A549 (cell line): ENCODE data around the gene INKA2. TPM values are rescaled to one million over a fixed set of nuclear protein-coding genes. Genes with fewer than 3 reads are reported as not detected.

Source experiments
- CBX2 ChIP-seq: fragments of 200-600 bp; sonication (generic); IDR thresholded peaks from 2 replicates; pipeline ENCODE4 v1.6.1; 2016; ENCODE audit warnings: low read depth, mild to moderate bottlenecking, borderline replicate concordance
- CBX8 ChIP-seq: fragments of 200-600 bp; sonication (generic); IDR thresholded peaks from 2 replicates; pipeline ENCODE4 v1.6.1; 2016
- CEBPB ChIP-seq, 2 experiments: fragments of >200 bp in 1 of 2; sonication (Bioruptor Twin) in 1 of 2; formaldehyde crosslinking in 1 of 2; IDR thresholded peaks; 2 replicates each; pipeline ENCODE4 v1.6.1; 2012 to 2016
- CHD2 ChIP-seq: fragments of 150-350 bp; IDR thresholded peaks from 2 replicates; pipeline ENCODE4 v1.6.1; 2014; ENCODE audit warnings: low read length; ENCODE audit not compliant: partially characterized antibody
- CHD4 ChIP-seq: fragments of 200-600 bp; sonication (generic); IDR thresholded peaks from 2 replicates; pipeline ENCODE4 v1.6.1; 2016; ENCODE audit warnings: antibody characterized with exemption, mild to moderate bottlenecking, borderline replicate concordance
- EHMT2 ChIP-seq: fragments of 200-600 bp; sonication (generic); IDR thresholded peaks from 2 replicates; pipeline ENCODE4 v1.6.1; 2016; ENCODE audit warnings: antibody characterized with exemption, low read depth, mild to moderate bottlenecking, moderate library complexity
- EP300 ChIP-seq, 2 experiments: fragments of >200 bp; sonication (Bioruptor Twin); formaldehyde crosslinking; IDR thresholded peaks; 2 replicates in 1 of 2; 3 replicates in 1 of 2; pipeline ENCODE4 v1.6.1; 2016 to 2017
- FOSL2 ChIP-seq, 2 experiments: fragments of 450-650 bp in 1 of 2; fragments of >200 bp in 1 of 2; sonication (Bioruptor Twin) in 1 of 2; formaldehyde crosslinking; IDR thresholded peaks; 2 replicates each; pipeline versions ENCODE4 v1.5.0 to v1.6.1; 2016 to 2020; ENCODE audit warnings: mild to moderate bottlenecking in 1 of 2, moderate library complexity in 1 of 2
- JUN ChIP-seq, 2 experiments: fragments of >200 bp; sonication (Bioruptor Twin); formaldehyde crosslinking; IDR thresholded peaks; 2 replicates in 1 of 2; 3 replicates in 1 of 2; pipeline ENCODE4 v1.6.1; 2016 to 2017
- JUNB ChIP-seq: fragments of >200 bp; sonication (Bioruptor Twin); formaldehyde crosslinking; IDR thresholded peaks from 2 replicates; pipeline ENCODE4 v1.6.1; 2016
- KDM5A ChIP-seq: fragments of 200-600 bp; sonication (generic); IDR thresholded peaks from 2 replicates; pipeline ENCODE4 v1.6.1; 2016; ENCODE audit warnings: antibody characterized with exemption, mild to moderate bottlenecking
- MAFK ChIP-seq: fragments of 450-650 bp; IDR thresholded peaks from 2 replicates; pipeline ENCODE4 v1.6.1; 2014; ENCODE audit not compliant: partially characterized antibody
- MAZ ChIP-seq: fragments of 150-350 bp; IDR thresholded peaks from 2 replicates; pipeline ENCODE4 v1.6.1; 2014; ENCODE audit warnings: antibody characterized with exemption, low read depth, low read length, borderline replicate concordance
- MYC ChIP-seq: IDR thresholded peaks from 2 replicates; pipeline ENCODE4 v1.6.1; 2012; ENCODE audit warnings: mild to moderate bottlenecking, inconsistent platforms, low read length, improper control_type of control experiment, borderline replicate concordance
- NFE2L2 ChIP-seq: fragments of 150-350 bp; conservative IDR thresholded peaks from 2 replicates; pipeline ENCODE4 v1.6.1; 2014; ENCODE audit warnings: low read length
- NPAS2 ChIP-seq: fragments of 250-450 bp; sonication (Bioruptor Pico); IDR thresholded peaks from 2 replicates; pipeline ENCODE4 v1.8.0; 2022; ENCODE audit warnings: mild to moderate bottlenecking, moderate library complexity, borderline replicate concordance
- NR3C1 ChIP-seq: fragments of >200 bp; sonication (Bioruptor Twin); formaldehyde crosslinking; IDR thresholded peaks from 3 replicates; pipeline ENCODE4 v1.6.1; 2017
- PHF8 ChIP-seq: fragments of 200-600 bp; sonication (generic); IDR thresholded peaks from 2 replicates; pipeline ENCODE4 v1.6.1; 2016; ENCODE audit warnings: low read depth, mild to moderate bottlenecking, antibody characterized with exemption, moderate library complexity, borderline replicate concordance
- POLR2A ChIP-seq: IDR thresholded peaks from 2 replicates; pipeline ENCODE4 v1.6.1; 2012; ENCODE audit warnings: mild to moderate bottlenecking, low read length
- RAD21 ChIP-seq, 2 experiments: fragments of >200 bp in 1 of 2; sonication (Bioruptor Twin) in 1 of 2; formaldehyde crosslinking in 1 of 2; IDR thresholded peaks in 1 of 2; conservative IDR thresholded peaks in 1 of 2; 2 replicates in 1 of 2; 3 replicates in 1 of 2; pipeline ENCODE4 v1.6.1; 2012 to 2018; ENCODE audit warnings: inconsistent platforms in 1 of 2
- RARB ChIP-seq: fragments of 250-450 bp; sonication (Bioruptor Pico); IDR thresholded peaks from 2 replicates; pipeline ENCODE4 v1.8.0; 2021; ENCODE audit warnings: mild to moderate bottlenecking, moderate library complexity
- RCOR1 ChIP-seq: fragments of 150-350 bp; IDR thresholded peaks from 2 replicates; pipeline ENCODE4 v1.6.1; 2014; ENCODE audit warnings: antibody characterized with exemption, low read length, low read depth
- RFX5 ChIP-seq: fragments of 450-650 bp; IDR thresholded peaks from 2 replicates; pipeline ENCODE4 v1.7.1; 2014; ENCODE audit warnings: antibody characterized with exemption, mild to moderate bottlenecking, moderate library complexity
- RNF2 ChIP-seq: fragments of 200-600 bp; sonication (generic); IDR thresholded peaks from 2 replicates; pipeline ENCODE4 v1.6.1; 2016; ENCODE audit warnings: low read depth, mild to moderate bottlenecking, antibody characterized with exemption, moderate library complexity, borderline replicate concordance
- ZC3H11A ChIP-seq: fragments of 450-650 bp; IDR thresholded peaks from 2 replicates; pipeline ENCODE4 v1.6.1; 2014; ENCODE audit warnings: antibody characterized with exemption, mild to moderate bottlenecking
- ZFP36 ChIP-seq: fragments of 450-650 bp; IDR thresholded peaks from 2 replicates; pipeline ENCODE4 v1.6.1; 2014; ENCODE audit warnings: borderline replicate concordance; ENCODE audit not compliant: partially characterized antibody
- ZSCAN20 ChIP-seq: fragments of 250-450 bp; sonication (Bioruptor Pico); IDR thresholded peaks from 2 replicates; pipeline ENCODE4 v1.8.0; 2022; ENCODE audit warnings: mild to moderate bottlenecking, moderate library complexity
- polyA plus RNA-seq, 4 experiments: library from polyadenylated mRNA; depleted of rRNA in 3 of 4; stranded (reverse); fragments of >200 nt; fragmentation: RNase III in 1 of 4; extraction: RNeasy Plus Mini Kit Qiagen cat#74134 plus additional on column Dnase treatment in 1 of 4; gene quantifications; 2 replicates in 3 of 4; 3 replicates in 1 of 4; pipeline ENCODE4 v1.2.3, GENCODE V29; 2011 to 2017
- TF ChIP-seq, protein P1 (sequence below): IDR thresholded peaks from 2 replicates; pipeline ENCODE4 v1.6.1; 2012
- TF ChIP-seq, protein P2 (sequence below): fragments of 150-350 bp; IDR thresholded peaks from 2 replicates; pipeline ENCODE4 v1.6.1; 2014; ENCODE audit warnings: low read depth, mild to moderate bottlenecking, low read length
- TF ChIP-seq, protein P3 (sequence below): fragments of >200 bp; sonication (Bioruptor Twin); formaldehyde crosslinking; IDR thresholded peaks from 3 replicates; pipeline ENCODE4 v1.6.1; 2016
- TF ChIP-seq, protein P4 (sequence below): fragments of 250-450 bp; sonication (Bioruptor Pico); IDR thresholded peaks from 2 replicates; pipeline ENCODE4 v1.5.0; 2020; ENCODE audit warnings: low read depth, mild to moderate bottlenecking, moderate library complexity
- TF ChIP-seq, protein P5 (sequence below): IDR thresholded peaks from 2 replicates; pipeline ENCODE4 v1.6.1; 2012; ENCODE audit warnings: low read depth, borderline replicate concordance
- TF ChIP-seq, protein P6 (sequence below): fragments of >200 bp; sonication (Bioruptor Twin); formaldehyde crosslinking; IDR thresholded peaks from 2 replicates; pipeline ENCODE4 v1.6.1; 2016

The INKA2 gene
- polyA plus RNA-seq, 2 of the 4 experiments (the other 2 are of a cell fraction): 1.2 to 1.3 TPM

DNA sequence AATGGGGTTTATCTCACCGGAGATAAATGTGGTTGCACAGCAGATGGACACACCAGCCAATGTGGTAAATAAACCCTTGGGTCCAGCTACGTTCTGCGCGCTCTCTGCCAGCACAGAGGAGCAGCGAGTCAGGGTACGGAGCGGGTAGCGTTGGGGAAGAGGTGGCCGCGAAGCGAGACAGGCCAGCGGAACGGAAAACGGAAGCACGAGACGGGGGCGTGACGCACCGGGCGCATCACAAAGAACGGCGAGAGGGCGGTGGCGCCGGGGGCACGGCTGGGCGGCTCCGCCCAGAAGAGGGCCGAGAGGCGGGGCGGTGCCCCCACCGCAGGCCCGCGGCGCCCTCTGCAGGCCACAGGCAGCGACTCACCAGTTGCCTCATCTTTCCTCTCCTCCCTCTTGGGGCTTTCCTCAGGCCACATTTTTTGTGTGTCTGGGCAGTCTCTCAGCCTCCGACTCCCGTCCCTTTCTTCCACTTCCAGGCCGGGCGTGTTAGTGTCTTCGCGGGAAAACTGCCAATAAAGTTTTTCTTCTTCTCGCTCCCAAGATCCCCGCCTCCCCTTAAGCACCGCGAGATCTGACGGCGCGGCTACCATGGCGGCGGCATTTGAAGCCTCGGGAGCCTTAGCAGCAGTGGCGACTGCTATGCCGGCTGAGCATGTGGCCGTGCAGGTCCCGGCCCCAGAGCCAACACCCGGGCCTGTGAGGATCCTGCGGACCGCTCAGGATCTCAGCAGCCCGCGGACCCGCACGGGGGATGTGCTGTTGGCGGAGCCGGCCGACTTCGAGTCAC is 16.3 kb upstream of the INKA2 start, which contains the start of gene DDX20 (continued):
- TF ChIP-seq CHD4 (no peak), FOSL2 (IDR thresholded peaks at IDR 0.05) (no peak), FOSL2 (CRISPR knock-in tag; IDR thresholded peaks at IDR 0.05) (no peak; the same call in 1 of the 2 replicates), EP300 (IDR thresholded peaks at IDR 0.05) (no peak), NR3C1 (no peak), ZFP36 (no peak), RNF2 (no peak), JUN (IDR thresholded peaks at IDR 0.05) (peak in 1 of 2 experiments; percentile 15; a peak in 2 of 5 replicates), ZSCAN20 (no peak), RCOR1 (no peak), NPAS2 (no peak), CEBPB (IDR thresholded peaks at IDR 0.05) (peak in 1 of 2 experiments; percentile 40; a peak in 1 of 4 replicates), JUNB (no peak), RAD21 (conservative IDR thresholded peaks at IDR 0.05 in 1 of 2, IDR thresholded peaks at IDR 0.05 in 1 of 2) (peak; percentile 45 to 65), CBX2 (no peak), MYC (peak; percentile 50; the same call in 1 of the 2 replicates), NFE2L2 (no peak), MAZ (no peak), POLR2A (peak; percentile 72), KDM5A (peak; percentile 85), MAFK (no peak), RARB (CRISPR knock-in tag) (no peak), ZC3H11A (no peak), RFX5 (no peak), PHF8 (peak; percentile 65), CHD2 (peak; percentile 88), CBX8 (no peak), EHMT2 (no peak)
- TF ChIP-seq, protein P1, sequence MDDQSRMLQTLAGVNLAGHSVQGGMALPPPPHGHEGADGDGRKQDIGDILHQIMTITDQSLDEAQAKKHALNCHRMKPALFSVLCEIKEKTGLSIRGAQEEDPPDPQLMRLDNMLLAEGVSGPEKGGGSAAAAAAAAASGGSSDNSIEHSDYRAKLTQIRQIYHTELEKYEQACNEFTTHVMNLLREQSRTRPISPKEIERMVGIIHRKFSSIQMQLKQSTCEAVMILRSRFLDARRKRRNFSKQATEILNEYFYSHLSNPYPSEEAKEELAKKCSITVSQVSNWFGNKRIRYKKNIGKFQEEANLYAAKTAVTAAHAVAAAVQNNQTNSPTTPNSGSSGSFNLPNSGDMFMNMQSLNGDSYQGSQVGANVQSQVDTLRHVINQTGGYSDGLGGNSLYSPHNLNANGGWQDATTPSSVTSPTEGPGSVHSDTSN: no peak
- TF ChIP-seq, protein P2, sequence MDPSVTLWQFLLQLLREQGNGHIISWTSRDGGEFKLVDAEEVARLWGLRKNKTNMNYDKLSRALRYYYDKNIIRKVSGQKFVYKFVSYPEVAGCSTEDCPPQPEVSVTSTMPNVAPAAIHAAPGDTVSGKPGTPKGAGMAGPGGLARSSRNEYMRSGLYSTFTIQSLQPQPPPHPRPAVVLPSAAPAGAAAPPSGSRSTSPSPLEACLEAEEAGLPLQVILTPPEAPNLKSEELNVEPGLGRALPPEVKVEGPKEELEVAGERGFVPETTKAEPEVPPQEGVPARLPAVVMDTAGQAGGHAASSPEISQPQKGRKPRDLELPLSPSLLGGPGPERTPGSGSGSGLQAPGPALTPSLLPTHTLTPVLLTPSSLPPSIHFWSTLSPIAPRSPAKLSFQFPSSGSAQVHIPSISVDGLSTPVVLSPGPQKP: no peak
- TF ChIP-seq, protein P3, sequence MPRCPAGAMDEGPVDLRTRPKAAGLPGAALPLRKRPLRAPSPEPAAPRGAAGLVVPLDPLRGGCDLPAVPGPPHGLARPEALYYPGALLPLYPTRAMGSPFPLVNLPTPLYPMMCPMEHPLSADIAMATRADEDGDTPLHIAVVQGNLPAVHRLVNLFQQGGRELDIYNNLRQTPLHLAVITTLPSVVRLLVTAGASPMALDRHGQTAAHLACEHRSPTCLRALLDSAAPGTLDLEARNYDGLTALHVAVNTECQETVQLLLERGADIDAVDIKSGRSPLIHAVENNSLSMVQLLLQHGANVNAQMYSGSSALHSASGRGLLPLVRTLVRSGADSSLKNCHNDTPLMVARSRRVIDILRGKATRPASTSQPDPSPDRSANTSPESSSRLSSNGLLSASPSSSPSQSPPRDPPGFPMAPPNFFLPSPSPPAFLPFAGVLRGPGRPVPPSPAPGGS: peak; percentile 53; the same call in 1 of the 3 replicates
- TF ChIP-seq, protein P4, sequence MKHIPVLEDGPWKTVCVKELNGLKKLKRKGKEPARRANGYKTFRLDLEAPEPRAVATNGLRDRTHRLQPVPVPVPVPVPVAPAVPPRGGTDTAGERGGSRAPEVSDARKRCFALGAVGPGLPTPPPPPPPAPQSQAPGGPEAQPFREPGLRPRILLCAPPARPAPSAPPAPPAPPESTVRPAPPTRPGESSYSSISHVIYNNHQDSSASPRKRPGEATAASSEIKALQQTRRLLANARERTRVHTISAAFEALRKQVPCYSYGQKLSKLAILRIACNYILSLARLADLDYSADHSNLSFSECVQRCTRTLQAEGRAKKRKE (CRISPR knock-in tag): no peak
- TF ChIP-seq, protein P5, sequence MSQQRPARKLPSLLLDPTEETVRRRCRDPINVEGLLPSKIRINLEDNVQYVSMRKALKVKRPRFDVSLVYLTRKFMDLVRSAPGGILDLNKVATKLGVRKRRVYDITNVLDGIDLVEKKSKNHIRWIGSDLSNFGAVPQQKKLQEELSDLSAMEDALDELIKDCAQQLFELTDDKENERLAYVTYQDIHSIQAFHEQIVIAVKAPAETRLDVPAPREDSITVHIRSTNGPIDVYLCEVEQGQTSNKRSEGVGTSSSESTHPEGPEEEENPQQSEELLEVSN: peak; percentile 74; the same call in 1 of the 2 replicates
- TF ChIP-seq, protein P6, sequence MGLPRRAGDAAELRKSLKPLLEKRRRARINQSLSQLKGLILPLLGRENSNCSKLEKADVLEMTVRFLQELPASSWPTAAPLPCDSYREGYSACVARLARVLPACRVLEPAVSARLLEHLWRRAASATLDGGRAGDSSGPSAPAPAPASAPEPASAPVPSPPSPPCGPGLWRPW: no peak
- TF ChIP-seq, all 56 proteins: peak for 16
